Activated T-cell treated with anti-CD3 and anti-CD28 coated beads for 1 hour (primary cell): ENCODE measurements around the gene PLA2G10.
"Not testable (repeated sequence)": the region's sequence is repeated elsewhere in the genome, so short reads cannot be mapped to it uniquely, and the experiment has no call there.

Experiments
- DNase-seq: peaks from one replicate; pipeline ENCODE4 v3.0.0-alpha.2; 2020; ENCODE audit warnings: low read depth

PLA2G10 gene

GRCh38 chr16:14667347-14668266, 26.5 kb downstream of the PLA2G10 start:
- DNase-seq = no peak

- DNase-seq = no peak
Measured at GRCh38 chr16:14658063-14658462, 36.0 kb downstream of the PLA2G10 start.

- no peak for DNase-seq
Measured at GRCh38 chr16:14652726-14653125, 41.4 kb downstream of the PLA2G10 start.

GRCh38 chr16:14650629-14651028, 43.5 kb downstream of the PLA2G10 start:
- DNase-seq = no peak

GRCh38 chr16:14649816-14650215, 44.3 kb downstream of the PLA2G10 start:
- no peak for DNase-seq

- no peak for DNase-seq
Measured at GRCh38 chr16:14641926-14642325, 52.2 kb downstream of the PLA2G10 start.

GRCh38 chr16:14641206-14641605, 52.9 kb downstream of the PLA2G10 start:
- no peak for DNase-seq

- no peak for DNase-seq
Measured at GRCh38 chr16:14640538-14640937, 53.6 kb downstream of the PLA2G10 start.

- not testable (repeated sequence) for DNase-seq
Measured at GRCh38 chr16:14636951-14637240, 57.2 kb downstream of the PLA2G10 start.

GRCh38 chr16:14636179-14636950, 57.7 kb downstream of the PLA2G10 start:
- not testable (repeated sequence) for DNase-seq

- DNase-seq = no peak
Measured at GRCh38 chr16:14635395-14636165, 58.5 kb downstream of the PLA2G10 start.

- DNase-seq = no peak
Measured at GRCh38 chr16:14634389-14634725, 59.8 kb downstream of the PLA2G10 start.

- peak; percentile 99 for DNase-seq
Measured at GRCh38 chr16:14632693-14633569, 61.2 kb downstream of the PLA2G10 start, which contains the start of gene BFAR. Gene BFAR, plus strand, starts transcription at chr16:14632951. Its CDS starts 11,396 bp downstream, at chr16:14644347.

GRCh38 chr16:14630620-14631330, 63.3 kb downstream of the PLA2G10 start:
- DNase-seq = not testable (repeated sequence)

- DNase-seq = peak; percentile 96
Measured at GRCh38 chr16:14629919-14630619, 64.0 kb downstream of the PLA2G10 start, which contains the start of gene PARN. Gene PARN, minus strand, starts transcription at chr16:14630260. Its CDS starts 135 bp downstream, at chr16:14630125.

- no peak for DNase-seq
Measured at GRCh38 chr16:14629612-14629918, 64.5 kb downstream of the PLA2G10 start.

- no peak for DNase-seq
Measured at GRCh38 chr16:14628806-14629611, 65.1 kb downstream of the PLA2G10 start.

- DNase-seq = no peak
Measured at GRCh38 chr16:14627078-14627477, 67.0 kb downstream of the PLA2G10 start.
